HG02943 (cell line): Measurements from ENCODE around the gene FAM20C.
"Not testable (repeated sequence)": the region's sequence is repeated elsewhere in the genome, so short reads cannot be mapped to it uniquely, and the experiment has no call there.

Experiments used
- ATAC-seq: cut with Tn5 transposase; IDR thresholded peaks from one replicate; pipeline ENCODE4 v1.9.1; 2021; ENCODE audit warnings: mild to moderate bottlenecking, low read depth, moderate library complexity; ENCODE audit not compliant: unreplicated experiment

FAM20C gene

DNA sequence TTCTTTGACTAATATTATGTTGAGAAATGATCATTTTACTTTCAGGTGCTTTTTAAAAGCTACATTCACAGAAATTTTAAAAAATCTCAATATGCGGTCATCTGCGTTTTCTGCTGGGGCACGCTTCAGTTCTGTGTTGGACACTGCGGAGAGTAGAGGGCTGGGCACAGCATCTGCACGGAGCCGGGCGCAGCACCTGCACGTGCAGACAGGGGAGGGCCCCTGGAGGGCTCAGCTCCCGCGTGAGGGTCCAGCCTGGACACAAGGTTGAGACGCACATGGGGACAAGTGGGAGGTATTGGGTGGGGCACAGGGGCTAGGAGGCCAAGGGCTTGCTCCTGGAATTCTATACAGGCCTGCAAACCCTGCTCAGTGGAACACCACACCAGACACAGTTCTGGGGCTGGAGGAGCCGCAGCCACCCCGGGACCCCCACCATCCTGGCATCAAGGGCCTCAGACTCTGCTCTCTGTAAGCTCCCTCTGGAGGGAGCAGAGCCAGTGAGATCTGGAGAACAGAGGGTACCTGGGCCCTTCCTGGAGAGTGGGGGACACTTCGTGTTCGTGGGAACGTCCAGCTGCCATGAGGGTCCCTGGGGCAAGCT, 20.4 kb upstream of the FAM20C start:
- no peak for ATAC-seq

DNA sequence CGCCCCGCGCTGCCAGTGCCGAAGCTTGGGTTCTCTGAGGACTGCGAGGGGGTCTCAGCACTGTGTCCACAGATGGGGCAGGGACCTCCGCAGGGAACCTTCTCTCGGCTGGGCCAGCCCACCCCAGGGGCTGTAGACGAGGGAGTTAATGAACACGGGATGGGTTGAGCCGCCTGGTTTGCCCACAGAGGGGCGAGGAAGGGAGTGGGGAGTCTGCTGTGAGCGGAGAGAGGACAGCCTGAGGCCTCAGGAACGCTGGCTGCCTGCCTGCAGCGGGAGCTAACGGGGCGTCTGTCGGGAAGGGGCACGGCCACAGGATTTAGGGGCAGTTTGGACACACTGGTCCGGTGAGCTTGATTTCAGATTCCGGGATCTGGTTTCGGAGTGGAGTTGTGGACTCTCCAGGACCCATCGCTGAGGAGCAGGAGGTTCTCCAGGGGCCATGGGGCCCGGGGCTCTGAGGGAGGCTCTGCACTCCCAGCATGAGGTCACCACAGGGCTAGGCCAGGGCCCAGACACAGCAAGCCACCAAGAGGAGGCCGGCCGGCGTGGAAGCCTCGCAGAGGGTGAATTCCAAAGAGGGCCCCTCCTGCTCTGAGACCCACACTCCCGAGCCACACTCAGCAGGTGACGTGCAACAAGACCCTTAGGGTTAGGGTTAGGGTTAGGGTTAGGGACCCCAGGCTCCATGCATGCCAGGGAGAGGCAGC, 19.0 kb upstream of the FAM20C start:
- ATAC-seq: no peak

DNA sequence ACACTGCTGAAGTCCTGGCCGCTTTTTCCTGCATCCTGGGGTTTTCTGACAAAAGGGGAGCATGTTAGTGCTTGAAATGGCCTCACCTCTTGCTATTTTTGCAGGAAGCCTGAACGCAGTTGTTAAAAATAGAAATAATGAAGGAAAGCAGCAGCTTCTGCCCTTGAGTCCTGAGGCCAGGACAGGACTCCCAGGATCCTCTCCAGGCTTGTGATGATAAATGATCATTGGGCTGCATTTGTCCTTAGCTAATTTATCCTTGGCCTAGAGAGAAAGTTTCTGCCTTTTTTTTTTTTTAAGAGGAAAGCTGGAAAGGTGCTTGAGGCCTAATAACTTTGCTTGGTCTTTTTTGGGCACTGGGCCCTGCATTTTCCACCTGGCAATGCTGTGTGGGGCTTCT, 17.7 kb upstream of the FAM20C start:
- no peak for ATAC-seq

DNA sequence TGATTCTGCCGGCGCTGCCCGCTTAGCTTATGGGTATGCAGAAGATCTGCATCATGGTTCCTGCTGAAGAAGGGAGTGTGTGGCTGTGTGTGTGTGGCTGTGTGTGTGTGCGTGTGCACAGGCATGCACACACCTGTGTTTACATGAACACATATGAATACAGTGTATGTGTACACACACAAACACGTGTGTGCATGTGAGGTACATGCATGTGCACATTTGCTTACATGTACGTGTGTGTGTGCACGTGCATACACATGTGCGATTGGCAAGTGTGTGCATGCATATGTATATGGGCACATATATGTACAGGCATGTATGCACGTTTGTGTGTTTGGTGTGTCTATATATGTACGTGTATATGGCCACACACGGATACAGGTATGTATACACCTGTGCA, 16.4 kb upstream of the FAM20C start:
- no peak for ATAC-seq

DNA sequence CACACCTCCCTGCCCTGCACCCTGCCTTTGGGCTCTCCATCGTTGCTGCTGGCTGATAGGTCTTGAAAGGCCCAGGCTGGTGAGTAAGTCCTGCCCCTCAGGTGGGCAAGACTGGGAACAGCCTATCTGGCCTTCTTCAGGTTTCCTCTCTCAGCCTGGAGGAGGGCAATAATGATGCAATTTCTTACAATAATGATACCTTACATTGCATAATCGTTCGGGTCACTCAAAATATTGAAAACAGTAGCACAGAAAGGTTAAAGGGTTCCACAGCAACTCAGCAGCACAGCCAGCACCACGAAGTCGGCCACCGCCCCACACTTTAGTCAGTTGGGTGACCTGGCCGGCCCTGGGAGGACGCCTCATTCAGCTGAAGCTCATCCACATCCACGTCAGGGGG, 16.0 kb upstream of the FAM20C start:
- no peak for ATAC-seq

DNA sequence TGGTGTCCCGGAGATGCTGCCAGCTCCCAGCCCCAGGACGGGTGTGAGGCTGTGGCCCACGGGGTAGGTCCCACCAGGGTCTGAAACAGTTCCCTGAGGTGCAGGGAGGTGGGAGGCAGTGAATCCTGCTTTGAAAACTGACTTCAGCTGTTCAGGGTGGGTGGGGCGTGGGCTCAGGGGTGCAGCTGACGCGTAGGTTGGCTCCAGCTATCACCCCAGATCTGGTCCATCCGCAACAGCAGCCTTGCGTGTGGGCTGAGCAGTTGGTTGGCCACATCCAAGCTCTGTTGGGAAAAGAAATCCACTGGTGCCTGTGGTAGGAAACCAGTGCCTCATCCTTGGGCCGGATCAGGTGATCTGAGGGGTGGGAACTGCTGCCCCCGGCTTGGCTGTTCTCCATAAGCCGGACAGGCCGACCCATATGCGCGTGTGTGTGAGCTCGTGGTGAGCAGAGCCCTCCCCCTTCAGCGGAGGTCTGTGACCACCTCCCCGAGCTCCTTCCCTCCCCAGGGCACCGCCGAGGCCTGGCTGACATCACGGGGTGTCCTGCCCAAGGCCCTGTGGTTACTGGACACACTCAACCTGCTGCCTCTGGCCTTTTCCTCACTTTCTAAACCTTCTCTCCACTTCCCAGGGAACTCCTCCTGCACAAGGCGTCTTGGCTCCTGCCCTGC, 15.4 kb upstream of the FAM20C start:
- ATAC-seq: no peak

DNA sequence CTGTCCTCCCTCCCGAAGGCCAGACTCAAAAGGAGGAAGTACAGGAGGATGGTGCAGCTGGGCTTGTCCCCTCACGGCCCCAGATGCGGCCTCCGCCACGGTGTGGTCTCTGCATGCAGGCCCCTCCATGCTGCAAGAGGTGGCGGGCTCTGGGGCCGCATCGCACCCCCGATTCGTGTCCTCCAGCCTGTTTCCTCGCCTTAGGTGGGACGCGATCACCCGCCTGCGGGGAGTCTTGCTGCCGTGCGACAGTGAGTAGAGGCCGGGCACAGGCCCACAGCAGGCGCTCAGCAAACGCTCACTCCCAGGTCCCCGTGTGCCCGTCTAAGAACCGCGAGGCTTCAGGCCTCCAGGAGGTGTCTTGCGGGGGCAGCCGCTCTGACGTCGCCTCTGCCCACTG, 13.9 kb upstream of the FAM20C start:
- ATAC-seq: no peak

DNA sequence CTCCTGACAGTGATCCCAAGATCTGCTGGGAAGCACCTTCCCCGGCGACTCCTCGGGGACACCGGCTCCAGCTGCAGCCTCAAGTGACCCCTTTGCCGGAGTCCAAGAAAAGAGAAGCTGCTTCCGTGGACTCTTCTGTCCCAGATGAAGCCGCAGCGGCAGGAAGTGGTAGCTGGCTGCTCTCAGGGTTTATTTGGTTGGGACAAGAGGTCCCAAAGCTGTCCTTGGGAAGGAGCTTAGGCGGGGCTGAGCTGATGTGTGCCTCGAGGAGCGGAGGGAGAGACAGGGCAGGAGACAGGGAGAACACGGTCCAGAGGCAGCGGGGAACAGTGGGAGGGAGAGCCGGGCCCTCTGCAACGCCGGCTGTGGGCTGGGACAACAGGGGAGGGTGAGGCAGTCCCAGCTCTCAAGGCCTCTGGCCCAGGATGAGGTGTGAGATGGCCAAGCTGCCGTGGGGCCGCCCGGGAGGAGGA, 13.1 kb upstream of the FAM20C start:
- no peak for ATAC-seq

DNA sequence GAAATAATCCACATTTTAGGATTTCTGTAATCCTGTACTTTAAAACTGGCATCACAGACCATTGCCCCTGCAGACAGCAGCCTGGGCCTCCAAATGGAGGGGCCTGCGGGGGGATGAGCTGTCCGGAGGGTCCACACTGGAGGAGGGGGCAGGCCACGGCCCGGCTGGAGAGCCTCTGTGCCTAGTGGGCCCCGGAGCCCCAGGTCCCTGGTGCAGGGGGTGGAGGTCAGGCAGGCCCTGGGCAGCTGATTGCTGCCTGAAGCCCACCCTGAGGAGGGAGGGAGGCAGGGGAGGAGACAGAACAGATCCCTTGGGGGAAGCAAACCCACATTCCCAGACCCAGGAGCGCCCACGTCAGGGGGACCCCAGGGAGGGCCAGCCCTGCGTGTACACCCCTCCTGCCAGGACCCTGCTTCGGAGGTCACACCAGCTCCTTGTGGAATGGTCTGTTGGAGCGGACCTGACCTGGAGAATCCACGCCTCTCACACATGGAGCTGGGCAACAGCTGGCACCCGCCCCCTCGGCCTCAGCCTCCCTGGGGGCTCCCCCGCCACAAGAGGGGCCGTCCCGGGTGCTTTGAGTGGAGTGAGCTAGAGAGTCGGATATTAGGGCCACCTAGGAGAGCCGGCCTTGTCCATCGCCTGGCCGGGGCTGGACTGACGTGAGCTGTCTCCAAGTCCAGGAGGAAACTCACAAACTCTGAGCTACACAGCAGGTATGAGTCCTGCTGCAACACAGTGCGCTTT, 12.2 kb upstream of the FAM20C start:
- no peak for ATAC-seq

DNA sequence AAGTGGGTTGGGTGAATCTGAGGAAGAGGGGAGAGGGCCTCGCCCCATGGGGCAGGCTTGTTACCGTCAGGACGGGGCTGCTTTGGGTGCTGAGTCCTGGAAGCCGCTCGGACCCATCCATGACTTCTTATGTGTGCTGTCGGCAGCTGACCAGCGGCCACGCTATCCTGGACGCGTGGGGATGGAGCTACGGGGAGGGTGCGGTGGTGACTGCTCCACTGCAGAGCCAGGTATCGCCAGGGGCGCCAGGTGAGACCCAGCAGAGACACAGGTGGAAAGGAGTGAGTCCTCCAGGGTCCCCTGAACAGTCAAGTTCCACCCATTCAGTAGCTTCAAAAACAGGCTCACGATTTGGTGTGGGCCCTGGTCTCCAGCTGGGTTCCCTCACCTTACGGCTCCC, 10.6 kb upstream of the FAM20C start:
- no peak for ATAC-seq

DNA sequence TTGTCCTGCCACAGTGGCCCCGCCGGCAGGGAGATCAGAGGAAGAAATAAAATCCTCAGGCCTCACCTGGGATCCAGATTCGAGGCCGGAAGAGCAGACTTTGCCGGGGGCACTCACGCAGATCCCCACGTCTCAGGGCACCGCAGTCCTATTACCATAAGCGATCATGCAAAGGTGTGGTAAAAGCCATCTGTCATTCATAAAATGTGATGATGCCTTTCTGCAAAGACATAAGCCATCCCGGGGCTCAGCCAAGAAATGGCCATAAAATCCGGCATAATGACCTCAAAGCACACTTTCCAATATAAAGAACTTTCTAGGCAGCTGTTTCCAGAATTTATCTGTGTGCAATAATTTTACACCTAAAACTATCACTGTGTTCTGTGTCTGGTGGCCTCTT, 9.9 kb upstream of the FAM20C start:
- not testable (repeated sequence) for ATAC-seq

DNA sequence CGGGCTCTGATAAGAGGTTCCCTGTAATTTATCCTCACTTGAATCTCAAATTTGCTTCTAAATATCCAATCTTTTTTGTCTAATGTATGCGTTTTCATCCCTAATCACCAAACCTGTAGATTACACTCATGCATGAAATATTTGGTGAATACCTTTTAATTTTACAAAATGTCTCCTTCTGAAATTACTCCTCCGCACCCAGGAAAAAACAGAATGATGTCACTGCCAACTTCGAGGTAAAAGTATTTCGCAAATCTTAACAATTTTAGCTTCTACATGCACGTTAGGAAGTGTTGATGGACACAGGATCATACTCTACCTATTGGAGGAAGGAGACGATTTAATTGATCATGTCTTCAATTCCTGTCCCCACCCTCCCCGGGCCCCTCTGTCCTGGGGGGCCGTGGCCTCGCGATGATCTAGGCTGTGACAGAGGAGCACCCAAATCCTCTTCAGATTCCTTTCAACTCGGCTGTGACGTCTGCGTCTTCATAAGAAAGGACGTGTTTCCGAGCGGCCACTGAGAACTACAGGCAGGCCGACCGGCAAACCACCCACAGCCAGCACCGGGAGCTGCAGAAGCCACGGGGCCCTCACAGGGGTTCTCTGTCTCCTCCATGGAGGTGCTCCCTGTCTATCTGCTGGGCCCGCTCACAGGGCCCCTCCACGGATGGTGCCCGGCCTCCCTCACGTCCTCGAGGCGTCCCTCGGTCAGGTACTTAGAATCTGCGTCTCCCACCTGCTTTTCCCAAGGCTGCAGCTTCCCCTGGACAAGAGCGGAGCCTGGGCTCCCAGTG, 8.7 kb upstream of the FAM20C start:
- ATAC-seq: no peak

DNA sequence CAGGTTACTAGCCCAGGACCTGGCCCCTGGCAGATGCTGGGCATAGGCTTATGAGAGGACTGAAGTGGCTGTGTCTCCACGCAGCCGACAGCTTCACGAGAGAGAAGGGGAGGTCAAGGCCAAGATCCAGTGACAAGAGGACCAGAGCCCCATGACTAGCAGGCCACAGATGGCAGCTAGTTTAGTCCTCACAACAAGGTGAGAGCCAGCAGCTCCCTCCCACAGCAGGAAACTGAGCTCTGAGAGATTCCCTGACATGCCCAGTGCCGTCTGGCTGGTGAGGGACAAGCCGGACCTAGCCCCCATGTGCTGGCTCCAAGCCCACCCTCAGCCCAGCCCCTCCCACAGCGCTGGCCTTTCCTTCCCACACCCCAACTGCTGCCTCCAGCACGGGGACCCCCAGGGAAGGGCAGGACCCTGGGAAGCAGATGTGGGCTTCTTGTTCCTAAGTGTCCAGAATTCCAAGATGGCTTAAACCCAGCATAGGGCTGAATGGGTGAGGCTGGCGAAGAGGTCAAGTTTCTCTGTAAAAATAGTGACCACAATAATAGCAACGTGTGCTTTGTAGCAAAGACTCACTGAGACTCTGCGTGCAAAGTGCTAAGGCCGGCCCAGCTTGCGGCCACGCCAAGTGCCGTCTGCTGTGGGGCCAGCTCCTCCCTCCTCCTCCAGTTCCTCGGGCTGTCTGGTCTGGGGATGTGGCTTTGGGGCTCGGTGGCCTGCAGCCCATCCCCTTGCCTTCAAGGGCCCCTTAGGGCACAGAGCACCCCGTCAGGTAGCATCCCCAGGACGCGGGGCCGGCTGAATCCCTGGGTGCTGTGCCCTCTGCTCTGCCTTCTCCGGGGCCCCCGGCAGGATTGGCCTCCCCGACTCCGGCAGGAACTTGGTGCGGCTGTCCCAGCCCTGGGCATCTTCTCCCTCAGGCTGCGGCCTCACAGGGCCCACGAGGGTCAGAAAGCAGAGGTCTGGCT, 7.8 kb upstream of the FAM20C start:
- no peak for ATAC-seq

DNA sequence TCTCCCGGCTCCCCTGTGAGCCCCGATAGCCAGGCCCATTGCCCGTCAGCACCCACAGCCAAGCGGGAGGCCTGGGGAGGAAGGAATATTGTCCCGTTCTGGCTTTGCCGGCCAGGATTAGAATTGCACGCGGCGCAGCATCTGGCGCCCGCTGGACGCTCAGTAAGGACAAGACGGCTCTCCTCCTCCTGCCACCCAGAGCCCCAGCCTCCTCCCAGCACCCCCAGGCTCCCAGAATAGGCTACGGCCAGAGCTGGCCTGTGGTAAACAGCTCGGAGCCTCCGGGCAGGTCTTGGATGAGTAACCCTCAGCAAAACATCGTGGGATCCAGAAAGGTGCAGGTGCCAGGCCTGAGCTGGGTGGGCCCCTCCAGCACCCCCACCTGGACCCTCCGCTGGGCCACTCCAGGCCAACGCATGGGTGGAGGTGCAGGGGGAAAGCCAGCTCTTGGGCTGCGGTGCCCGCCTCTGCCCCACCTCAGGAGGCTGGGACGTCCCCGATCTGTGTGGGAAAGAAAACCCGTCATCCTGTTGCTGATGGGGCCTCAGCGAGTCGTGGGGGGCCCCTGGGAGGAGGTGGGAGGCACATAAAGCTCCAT, 5.8 kb upstream of the FAM20C start:
- no peak for ATAC-seq

DNA sequence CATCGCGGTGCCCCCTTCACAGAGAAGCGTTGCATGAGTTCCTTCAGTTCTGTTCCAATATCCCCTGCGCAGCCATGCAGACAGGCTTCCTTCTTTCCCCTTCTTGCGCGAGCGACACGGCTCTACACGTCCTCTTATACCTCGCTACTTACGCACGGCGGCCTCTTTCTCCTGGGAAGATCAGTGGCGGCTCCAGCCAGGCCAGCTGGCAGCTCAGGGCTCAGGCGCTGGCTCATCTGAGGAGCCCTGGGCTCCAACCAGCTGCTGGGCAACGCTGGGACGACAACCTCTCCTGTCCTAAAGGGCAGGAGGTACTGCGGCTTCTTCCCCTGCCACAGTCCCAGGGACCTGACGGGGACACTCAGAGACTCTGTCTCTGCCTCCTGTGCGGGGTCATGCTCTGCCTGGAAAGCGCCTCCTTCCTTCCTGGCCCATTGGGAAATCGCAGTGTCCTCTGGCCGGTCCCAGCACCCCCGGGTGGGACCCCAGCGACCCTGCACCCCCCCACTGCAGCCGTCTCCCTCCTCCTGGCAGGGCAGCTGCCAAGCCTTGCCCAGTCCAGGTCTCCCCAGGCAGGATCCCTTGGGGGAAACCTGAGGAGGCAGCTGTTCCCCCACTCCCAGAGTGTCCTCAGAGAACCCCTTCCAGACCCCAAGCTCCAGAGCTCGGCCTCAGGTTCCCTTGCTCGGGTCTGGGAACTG, 5.0 kb upstream of the FAM20C start:
- no peak for ATAC-seq

DNA sequence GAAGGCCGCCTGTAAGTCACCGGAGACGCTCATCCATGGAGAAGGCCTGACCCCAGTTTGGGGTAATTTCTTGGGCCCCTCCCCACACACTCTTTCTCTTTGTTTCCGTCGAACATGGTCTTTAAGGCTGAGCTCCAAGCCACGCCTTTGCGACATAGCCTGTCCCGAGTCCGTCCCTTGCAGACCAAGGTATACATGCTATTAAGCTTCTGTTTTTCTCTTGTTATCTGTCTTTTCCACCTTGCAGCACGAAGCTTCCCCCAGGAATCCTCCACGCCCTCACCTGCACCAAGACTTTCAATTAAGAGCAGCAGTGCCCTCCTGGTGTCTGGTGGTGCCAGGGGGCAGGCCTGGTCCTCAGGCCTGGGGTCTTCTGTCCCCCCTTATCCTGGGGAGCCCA, 4.2 kb upstream of the FAM20C start:
- ATAC-seq: no peak

DNA sequence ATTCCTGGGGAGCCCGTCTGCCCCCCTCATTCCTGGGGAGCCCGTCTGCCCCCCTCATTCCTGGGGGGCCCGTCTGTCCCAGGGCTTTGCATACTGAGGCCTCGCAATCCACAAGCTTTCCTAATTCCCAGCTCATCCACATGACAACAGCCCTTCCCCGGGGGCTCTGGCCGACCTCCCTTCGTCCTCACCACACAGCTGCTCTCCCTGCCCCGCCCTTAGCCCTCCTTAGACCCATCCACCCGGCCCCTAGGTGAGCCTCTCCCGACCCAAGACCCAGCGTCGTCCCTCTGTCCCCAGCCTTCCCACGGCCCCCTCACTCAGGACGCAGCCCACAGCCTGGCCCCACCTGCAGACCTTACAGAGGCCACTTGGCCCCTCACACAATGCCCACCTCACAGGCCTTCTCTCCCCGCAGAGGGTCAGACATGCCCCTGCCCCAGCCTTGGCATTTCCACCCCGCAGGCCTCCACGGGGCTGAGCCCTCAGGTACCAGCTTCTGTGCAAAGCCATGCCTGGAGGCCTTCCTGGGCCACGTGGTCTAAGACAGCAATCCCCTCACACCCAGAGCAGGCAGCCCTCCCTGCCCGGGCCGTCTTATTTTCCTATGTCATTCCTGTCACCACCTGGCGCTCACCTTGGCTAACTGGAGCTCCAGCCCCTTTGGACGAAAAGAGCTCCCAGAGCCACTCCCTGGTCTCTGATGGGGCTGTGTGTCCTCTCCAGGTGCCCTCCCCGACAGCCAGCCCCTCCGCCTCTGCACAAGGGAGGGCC, 3.5 kb upstream of the FAM20C start:
- no peak for ATAC-seq

DNA sequence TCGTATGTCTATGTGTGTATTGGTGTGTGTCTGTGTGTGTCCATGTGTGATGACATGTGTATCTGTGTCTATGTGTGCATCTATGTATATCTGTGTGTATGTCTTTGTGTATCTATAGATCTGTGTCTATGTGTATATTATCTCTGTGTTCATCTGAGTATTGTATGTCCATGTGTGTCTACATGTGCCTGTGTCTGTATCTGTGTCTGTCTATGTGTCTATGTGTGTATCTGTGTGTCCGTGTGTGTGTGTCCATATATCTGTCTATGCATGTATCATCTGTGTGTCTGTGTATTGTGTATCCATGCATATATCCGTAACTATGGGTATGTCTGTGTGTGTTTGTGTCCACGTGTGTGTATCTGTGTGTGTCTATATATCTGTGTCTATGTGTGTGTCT, 2.7 kb upstream of the FAM20C start:
- ATAC-seq: no peak
